WERI-Rb-1 (cell line): Measurements from ENCODE around the gene CEPT1.

Source experiments
- DNase-seq: peaks from one replicate; pipeline ENCODE4 v3.0.0-alpha.2; 2020
- H3K27ac ChIP-seq: fragments of 250-450 bp; sonication (Bioruptor Pico); 2 replicates; pipeline ENCODE4 v1.5.1; 2020; ENCODE audit warnings: mild to moderate bottlenecking, moderate library complexity
- H3K27me3 ChIP-seq: fragments of 250-450 bp; sonication (Bioruptor Pico); 2 replicates; pipeline ENCODE4 v1.5.1; 2021; ENCODE audit warnings: mild to moderate bottlenecking, low read depth, moderate library complexity; ENCODE audit not compliant: insufficient read depth, severe bottlenecking
- H3K36me3 ChIP-seq: fragments of 250-450 bp; sonication (Bioruptor Pico); 2 replicates; pipeline ENCODE4 v1.5.1; 2020; ENCODE audit warnings: mild to moderate bottlenecking, moderate library complexity
- H3K4me3 ChIP-seq: 2 replicates; pipeline ENCODE4 v1.5.1; 2011; ENCODE audit warnings: low read depth, mild to moderate bottlenecking, control low read depth, low read length
- H3K9me3 ChIP-seq: fragments of 250-450 bp; sonication (Bioruptor Pico); 2 replicates; pipeline ENCODE4 v1.5.1; 2021; ENCODE audit warnings: mild to moderate bottlenecking, moderate library complexity; ENCODE audit not compliant: severe bottlenecking
- TF ChIP-seq, protein P1 (sequence below): IDR thresholded peaks from 2 replicates; pipeline ENCODE4 v1.5.1; 2011; ENCODE audit warnings: low read depth, mild to moderate bottlenecking, control low read depth, inconsistent platforms, low read length

The CEPT1 gene

DNA sequence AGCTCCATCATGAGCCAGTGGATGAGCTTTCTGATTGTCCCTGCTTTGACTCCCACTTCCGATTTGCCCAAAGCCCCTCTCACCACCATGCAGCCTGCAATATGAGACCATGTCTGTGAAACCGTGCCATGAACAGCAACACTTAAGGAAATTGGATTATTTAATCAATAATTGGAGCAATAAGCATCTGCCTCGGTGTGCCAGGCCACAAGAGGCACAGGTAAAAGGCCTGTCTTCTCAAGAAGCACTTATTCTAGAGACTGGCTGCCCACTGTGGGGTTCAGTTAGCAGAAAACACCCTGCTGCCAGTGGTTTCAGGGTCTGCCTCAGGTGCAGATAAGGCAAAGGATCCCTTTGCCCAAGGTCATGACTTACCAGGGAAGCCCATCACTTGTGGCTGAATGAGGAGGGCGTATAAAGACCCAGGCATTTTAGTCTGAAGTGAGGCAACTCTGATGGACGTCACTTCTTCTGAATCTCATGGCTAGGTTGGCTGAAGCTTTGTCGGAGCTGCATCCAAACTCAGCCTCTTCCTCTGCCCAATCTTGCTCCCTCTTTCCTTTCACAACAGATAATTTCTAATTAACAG is 80.4 kb downstream of the CEPT1 start:
- H3K27ac ChIP-seq, result no peak overlapping the region

DNA sequence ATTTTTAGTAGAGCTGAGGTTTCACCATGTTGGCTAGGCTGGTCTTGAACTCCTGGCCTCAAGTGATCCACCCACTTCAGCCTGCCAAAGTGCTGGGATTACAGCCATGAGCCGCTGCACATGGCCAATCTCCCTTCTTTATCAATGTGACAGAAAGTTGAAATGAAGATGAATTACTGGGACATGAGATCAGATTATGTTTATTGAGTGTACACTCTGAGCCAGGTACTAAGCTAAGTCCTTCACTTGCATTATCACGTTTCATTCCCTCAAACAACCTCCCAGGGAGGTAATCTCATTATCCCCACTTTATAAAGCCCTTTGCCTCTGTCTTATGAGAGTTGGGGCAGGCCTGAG is 81.2 kb downstream of the CEPT1 start:
- H3K4me3 ChIP-seq, result no peak overlapping the region

More for the DNA sequence above, 80.4 kb downstream of the CEPT1 start:
- no peaks in the 10 kb centered on the region for H3K27me3 ChIP-seq
- H3K4me3 ChIP-seq, result no peak overlapping the region
- TF ChIP-seq, protein P1, sequence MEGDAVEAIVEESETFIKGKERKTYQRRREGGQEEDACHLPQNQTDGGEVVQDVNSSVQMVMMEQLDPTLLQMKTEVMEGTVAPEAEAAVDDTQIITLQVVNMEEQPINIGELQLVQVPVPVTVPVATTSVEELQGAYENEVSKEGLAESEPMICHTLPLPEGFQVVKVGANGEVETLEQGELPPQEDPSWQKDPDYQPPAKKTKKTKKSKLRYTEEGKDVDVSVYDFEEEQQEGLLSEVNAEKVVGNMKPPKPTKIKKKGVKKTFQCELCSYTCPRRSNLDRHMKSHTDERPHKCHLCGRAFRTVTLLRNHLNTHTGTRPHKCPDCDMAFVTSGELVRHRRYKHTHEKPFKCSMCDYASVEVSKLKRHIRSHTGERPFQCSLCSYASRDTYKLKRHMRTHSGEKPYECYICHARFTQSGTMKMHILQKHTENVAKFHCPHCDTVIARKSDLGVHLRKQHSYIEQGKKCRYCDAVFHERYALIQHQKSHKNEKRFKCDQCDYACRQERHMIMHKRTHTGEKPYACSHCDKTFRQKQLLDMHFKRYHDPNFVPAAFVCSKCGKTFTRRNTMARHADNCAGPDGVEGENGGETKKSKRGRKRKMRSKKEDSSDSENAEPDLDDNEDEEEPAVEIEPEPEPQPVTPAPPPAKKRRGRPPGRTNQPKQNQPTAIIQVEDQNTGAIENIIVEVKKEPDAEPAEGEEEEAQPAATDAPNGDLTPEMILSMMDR, result no peak
- no peak for DNase-seq
- H3K9me3 ChIP-seq, result no peaks in the 10 kb centered on the region
- H3K36me3 ChIP-seq, result no peaks in the 10 kb centered on the region

GRCh38 chr1:111221633-111222291 is 81.7 kb downstream of the CEPT1 start:
- H3K27ac ChIP-seq, result no peak overlapping the region
- H3K36me3 ChIP-seq, result no peaks in the 10 kb centered on the region
- no peaks in the 10 kb centered on the region for H3K27me3 ChIP-seq
- DNase-seq, result peak; percentile 75
- H3K4me3 ChIP-seq, result no peak overlapping the region
- TF ChIP-seq, protein P1, result no peak
- H3K9me3 ChIP-seq, result no peaks in the 10 kb centered on the region

More for the DNA sequence above, 81.2 kb downstream of the CEPT1 start:
- Histone ChIP-seq H3K36me3 (no peaks in the 10 kb centered on the region), H3K9me3 (no peaks in the 10 kb centered on the region), H3K27me3 (no peaks in the 10 kb centered on the region), H3K27ac (no peak overlapping the region)
- TF ChIP-seq, protein P1, result no peak
- peak; percentile 68 for DNase-seq

DNA sequence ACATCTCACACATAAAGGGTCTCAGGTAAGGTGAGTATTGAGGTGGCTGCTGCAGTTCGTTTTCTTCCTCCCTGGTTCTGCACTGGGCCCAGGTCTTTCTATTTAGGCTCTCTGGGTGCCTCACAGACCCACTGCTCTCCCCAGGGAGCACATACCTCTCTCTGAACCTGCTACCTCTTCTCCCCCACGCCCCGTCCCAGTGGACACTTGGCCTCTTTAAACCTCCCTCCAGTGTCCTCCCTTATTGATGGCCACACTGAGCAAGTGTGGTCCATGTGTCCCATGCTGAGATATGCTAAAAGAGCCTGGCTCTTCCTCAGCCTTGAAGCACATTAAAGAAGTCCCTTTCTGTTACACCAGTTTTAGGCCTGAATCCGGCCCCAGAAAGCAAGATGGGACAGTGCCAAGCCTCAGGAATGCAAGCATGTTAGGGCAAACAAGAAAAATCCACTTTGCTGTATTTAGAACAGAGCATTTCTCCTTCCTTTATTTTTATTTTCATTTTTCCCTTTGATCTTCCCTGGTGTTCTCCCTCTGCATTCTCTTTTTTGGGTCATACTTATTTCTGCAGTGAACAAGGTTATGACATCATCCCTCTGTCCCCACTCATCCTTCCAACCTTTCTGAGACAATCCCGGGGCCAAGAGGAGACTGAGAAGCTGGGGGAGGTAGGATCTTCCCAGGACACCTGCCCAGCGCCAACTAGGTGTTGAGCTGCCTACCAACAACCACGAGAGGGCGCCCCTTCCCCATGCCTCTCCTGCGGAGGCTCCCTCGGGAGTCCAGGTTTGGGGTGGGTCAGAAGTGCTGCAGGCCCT is 82.5 kb downstream of the CEPT1 start:
- TF ChIP-seq, protein P1, result peak; percentile 93
- no peaks in the 10 kb centered on the region for H3K9me3 ChIP-seq

GRCh38 chr1:111223126-111223685 is 83.2 kb downstream of the CEPT1 start:
- Histone ChIP-seq H3K4me3 (no peak overlapping the region), H3K27ac (no peak overlapping the region), H3K9me3 (no peaks in the 10 kb centered on the region), H3K27me3 (no peaks in the 10 kb centered on the region), H3K36me3 (no peaks in the 10 kb centered on the region)
- DNase-seq, result no peak
- TF ChIP-seq, protein P1, result no peak

More for the DNA sequence above, 82.5 kb downstream of the CEPT1 start:
- Histone ChIP-seq H3K36me3 (no peaks in the 10 kb centered on the region), H3K27ac (no peak overlapping the region), H3K4me3 (no peak overlapping the region), H3K27me3 (no peaks in the 10 kb centered on the region)
- DNase-seq, result peak; percentile 84
